K562 (cell line): Measurements from ENCODE around the gene CMTM4. TPM values are rescaled to one million over a fixed set of nuclear protein-coding genes. Genes with fewer than 3 reads are reported as not detected.

Source experiments
- MTA3 ChIP-seq: fragments of 450-650 bp; formaldehyde crosslinking; IDR thresholded peaks from 2 replicates; pipeline ENCODE4 v1.6.1; 2017; ENCODE audit warnings: mild to moderate bottlenecking, borderline replicate concordance
- NELFE ChIP-seq: IDR thresholded peaks from 2 replicates; pipeline ENCODE4 v1.6.1; 2011; ENCODE audit warnings: mild to moderate bottlenecking; ENCODE audit not compliant: insufficient read depth, insufficient read length
- RFX7 ChIP-seq: fragments of 250-450 bp; sonication (Bioruptor Pico); IDR thresholded peaks from 2 replicates; pipeline ENCODE4 v1.5.1; 2021; ENCODE audit warnings: mild to moderate bottlenecking
- SOX6 ChIP-seq: fragments of 450-650 bp; IDR thresholded peaks from 2 replicates; pipeline ENCODE4 v1.6.1; 2014; ENCODE audit warnings: mild to moderate bottlenecking
- polyA plus RNA-seq, 8 experiments: library from polyadenylated mRNA; depleted of rRNA in 4 of 8; stranded (reverse) in 5 of 8; unstranded in 3 of 8; fragments of >200 nt; fragmentation: Nextera tagmentation in 2 of 8; fragmentation: Illumina TruSeq in 1 of 8; extraction: Ambion mirVana in 2 of 8; extraction: Trizol in 1 of 8; gene quantifications; 2 replicates each; pipeline versions ENCODE4 v1.2.1 to v1.2.3, GENCODE V29; 2011 to 2014; ENCODE audit warnings: inconsistent platforms in 1 of 8, missing spikeins in 1 of 8
- total RNA-seq, 7 experiments: library from RNA; depleted of rRNA in 6 of 7; stranded (reverse); fragments of >200 nt in 6 of 7; fragmentation: Illumina TruSeq in 2 of 7; extraction: Trizol in 2 of 7; gene quantifications; 2 replicates each; pipeline versions ENCODE4 v1.2.1 to v1.2.3, GENCODE V29; 2011 to 2021; ENCODE audit warnings: low replicate concordance in 1 of 7
- TF ChIP-seq, protein P1 (sequence below): fragments of 250-450 bp; sonication (Bioruptor Pico); IDR thresholded peaks from 2 replicates; pipeline ENCODE4 v1.4.0; 2020
- TF ChIP-seq, protein P2 (sequence below): fragments of 250-450 bp; sonication (Bioruptor Pico); IDR thresholded peaks from 2 replicates; pipeline ENCODE4 v1.4.0; 2020; ENCODE audit warnings: mild to moderate bottlenecking, moderate library complexity
- TF ChIP-seq, protein P3 (sequence below): fragments of 250-450 bp; sonication (Bioruptor Pico); IDR thresholded peaks from 2 replicates; pipeline ENCODE4 v1.9.0; 2021; ENCODE audit warnings: mild to moderate bottlenecking

CMTM4 gene
- total and polyA plus RNA-seq, 9 of the 15 experiments (the other 6 are each of a cell fraction or from before 2014, with no cell fraction given) = 2.0 to 21.3 (median 12.5) TPM

DNA sequence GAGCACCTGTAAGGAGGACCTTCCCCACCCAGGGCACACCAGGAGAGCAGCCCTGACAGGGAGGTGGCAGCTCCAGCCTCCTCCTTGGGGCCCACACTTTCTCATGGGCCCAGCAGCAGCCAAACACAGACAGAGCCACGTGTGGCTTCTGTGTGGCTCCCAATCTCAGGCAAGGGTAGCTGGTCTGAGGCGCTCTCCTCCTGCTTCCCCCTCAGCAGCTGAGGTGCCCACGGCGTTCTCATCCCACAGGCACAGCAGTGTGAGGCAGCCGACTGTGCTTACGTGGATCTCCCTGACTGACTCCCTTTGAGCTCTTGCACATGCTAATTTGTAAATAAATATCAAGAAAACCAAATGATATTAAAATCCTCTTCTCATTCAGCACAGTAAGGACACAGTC lies 61.1 kb downstream of the CMTM4 start (continued):
- TF ChIP-seq, protein P1, sequence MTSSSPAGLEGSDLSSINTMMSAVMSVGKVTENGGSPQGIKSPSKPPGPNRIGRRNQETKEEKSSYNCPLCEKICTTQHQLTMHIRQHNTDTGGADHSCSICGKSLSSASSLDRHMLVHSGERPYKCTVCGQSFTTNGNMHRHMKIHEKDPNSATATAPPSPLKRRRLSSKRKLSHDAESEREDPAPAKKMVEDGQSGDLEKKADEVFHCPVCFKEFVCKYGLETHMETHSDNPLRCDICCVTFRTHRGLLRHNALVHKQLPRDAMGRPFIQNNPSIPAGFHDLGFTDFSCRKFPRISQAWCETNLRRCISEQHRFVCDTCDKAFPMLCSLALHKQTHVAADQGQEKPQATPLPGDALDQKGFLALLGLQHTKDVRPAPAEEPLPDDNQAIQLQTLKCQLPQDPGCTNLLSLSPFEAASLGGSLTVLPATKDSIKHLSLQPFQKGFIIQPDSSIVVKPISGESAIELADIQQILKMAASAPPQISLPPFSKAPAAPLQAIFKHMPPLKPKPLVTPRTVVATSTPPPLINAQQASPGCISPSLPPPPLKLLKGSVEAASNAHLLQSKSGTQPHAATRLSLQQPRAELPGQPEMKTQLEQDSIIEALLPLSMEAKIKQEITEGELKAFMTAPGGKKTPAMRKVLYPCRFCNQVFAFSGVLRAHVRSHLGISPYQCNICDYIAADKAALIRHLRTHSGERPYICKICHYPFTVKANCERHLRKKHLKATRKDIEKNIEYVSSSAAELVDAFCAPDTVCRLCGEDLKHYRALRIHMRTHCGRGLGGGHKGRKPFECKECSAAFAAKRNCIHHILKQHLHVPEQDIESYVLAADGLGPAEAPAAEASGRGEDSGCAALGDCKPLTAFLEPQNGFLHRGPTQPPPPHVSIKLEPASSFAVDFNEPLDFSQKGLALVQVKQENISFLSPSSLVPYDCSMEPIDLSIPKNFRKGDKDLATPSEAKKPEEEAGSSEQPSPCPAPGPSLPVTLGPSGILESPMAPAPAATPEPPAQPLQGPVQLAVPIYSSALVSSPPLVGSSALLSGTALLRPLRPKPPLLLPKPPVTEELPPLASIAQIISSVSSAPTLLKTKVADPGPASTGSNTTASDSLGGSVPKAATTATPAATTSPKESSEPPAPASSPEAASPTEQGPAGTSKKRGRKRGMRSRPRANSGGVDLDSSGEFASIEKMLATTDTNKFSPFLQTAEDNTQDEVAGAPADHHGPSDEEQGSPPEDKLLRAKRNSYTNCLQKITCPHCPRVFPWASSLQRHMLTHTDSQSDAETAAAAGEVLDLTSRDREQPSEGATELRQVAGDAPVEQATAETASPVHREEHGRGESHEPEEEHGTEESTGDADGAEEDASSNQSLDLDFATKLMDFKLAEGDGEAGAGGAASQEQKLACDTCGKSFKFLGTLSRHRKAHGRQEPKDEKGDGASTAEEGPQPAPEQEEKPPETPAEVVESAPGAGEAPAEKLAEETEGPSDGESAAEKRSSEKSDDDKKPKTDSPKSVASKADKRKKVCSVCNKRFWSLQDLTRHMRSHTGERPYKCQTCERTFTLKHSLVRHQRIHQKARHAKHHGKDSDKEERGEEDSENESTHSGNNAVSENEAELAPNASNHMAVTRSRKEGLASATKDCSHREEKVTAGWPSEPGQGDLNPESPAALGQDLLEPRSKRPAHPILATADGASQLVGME (CRISPR knock-in tag) = no peak
- TF ChIP-seq NELFE = no peak
- TF ChIP-seq, protein P2, sequence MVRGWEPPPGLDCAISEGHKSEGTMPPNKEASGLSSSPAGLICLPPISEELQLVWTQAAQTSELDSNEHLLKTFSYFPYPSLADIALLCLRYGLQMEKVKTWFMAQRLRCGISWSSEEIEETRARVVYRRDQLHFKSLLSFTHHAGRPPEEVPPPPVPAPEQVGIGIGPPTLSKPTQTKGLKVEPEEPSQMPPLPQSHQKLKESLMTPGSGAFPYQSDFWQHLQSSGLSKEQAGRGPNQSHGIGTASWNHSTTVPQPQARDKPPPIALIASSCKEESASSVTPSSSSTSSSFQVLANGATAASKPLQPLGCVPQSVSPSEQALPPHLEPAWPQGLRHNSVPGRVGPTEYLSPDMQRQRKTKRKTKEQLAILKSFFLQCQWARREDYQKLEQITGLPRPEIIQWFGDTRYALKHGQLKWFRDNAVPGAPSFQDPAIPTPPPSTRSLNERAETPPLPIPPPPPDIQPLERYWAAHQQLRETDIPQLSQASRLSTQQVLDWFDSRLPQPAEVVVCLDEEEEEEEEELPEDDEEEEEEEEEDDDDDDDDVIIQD (CRISPR knock-in tag) = no peak
- TF ChIP-seq SOX6 = no peak
- no peak for TF ChIP-seq RFX7 (CRISPR knock-in tag)
- TF ChIP-seq, protein P3, sequence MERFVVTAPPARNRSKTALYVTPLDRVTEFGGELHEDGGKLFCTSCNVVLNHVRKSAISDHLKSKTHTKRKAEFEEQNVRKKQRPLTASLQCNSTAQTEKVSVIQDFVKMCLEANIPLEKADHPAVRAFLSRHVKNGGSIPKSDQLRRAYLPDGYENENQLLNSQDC (CRISPR knock-in tag) = no peak
- TF ChIP-seq MTA3 = no peak
